Brain microvascular endothelial cell (primary cell): ENCODE data around the gene ADCY5.

Experiments used
- DNase-seq: peaks from one replicate; pipeline ENCODE4 v3.0.0-alpha.2; 2020
- H3K27ac ChIP-seq: fragments of 250-450 bp; sonication (Bioruptor Pico); 2 replicates; pipeline ENCODE4 v1.5.1; 2020; ENCODE audit warnings: mild to moderate bottlenecking, moderate library complexity
- H3K27me3 ChIP-seq: fragments of 250-450 bp; sonication (Bioruptor Pico); replicated peaks from 2 replicates; pipeline ENCODE4 v1.5.1; 2020; ENCODE audit warnings: mild to moderate bottlenecking
- H3K36me3 ChIP-seq: fragments of 250-450 bp; sonication (Bioruptor Pico); replicated peaks from 2 replicates; pipeline ENCODE4 v1.5.1; 2020; ENCODE audit warnings: mild to moderate bottlenecking
- H3K4me3 ChIP-seq: 2 replicates; pipeline ENCODE4 v1.5.1; 2011; ENCODE audit warnings: low read depth, mild to moderate bottlenecking, control low read depth, low read length, moderate library complexity
- in situ Hi-C: cut with HindIII; loops from 2 replicates; pipeline ENCODE4 v1.10.0; 2017; ENCODE audit warnings: low sequenced_read_pairs, low pct_ligation_motif_present
- TF ChIP-seq, protein P1 (sequence below): IDR thresholded peaks from 2 replicates; pipeline ENCODE4 v1.5.1; 2011; ENCODE audit warnings: low read depth, mild to moderate bottlenecking, moderate library complexity, low read length, control low read depth, inconsistent platforms; ENCODE audit errors: missing control alignments

The ADCY5 gene

DNA sequence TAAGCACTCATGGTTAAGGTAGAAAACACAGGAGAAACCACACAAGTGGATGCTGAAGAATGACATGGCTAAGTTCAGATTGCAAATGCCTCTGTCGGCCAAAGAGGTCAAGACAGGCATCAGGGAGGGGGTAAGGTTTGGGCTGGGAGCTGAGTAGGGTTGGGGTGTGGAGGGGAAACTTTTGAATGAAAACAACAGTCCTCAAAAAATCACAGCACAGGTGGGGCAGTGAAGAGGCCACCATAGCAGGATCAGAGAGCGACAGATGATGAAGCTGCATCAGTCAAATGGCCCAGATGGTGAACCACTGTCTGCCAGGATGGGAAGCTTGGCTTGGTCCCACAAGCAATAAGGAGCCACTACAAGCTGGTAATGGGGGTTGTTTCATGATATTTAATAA, 74.9 kb downstream of the ADCY5 start:
- no peak overlapping the region for H3K4me3 ChIP-seq
- peaks cover 37% of the 10 kb centered on the region for H3K27me3 ChIP-seq
- in situ Hi-C loops = no loop called here
- H3K27ac ChIP-seq = no peak overlapping the region
- TF ChIP-seq, protein P1, sequence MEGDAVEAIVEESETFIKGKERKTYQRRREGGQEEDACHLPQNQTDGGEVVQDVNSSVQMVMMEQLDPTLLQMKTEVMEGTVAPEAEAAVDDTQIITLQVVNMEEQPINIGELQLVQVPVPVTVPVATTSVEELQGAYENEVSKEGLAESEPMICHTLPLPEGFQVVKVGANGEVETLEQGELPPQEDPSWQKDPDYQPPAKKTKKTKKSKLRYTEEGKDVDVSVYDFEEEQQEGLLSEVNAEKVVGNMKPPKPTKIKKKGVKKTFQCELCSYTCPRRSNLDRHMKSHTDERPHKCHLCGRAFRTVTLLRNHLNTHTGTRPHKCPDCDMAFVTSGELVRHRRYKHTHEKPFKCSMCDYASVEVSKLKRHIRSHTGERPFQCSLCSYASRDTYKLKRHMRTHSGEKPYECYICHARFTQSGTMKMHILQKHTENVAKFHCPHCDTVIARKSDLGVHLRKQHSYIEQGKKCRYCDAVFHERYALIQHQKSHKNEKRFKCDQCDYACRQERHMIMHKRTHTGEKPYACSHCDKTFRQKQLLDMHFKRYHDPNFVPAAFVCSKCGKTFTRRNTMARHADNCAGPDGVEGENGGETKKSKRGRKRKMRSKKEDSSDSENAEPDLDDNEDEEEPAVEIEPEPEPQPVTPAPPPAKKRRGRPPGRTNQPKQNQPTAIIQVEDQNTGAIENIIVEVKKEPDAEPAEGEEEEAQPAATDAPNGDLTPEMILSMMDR = no peak
- H3K36me3 ChIP-seq = no peaks in the 10 kb centered on the region
- no peak for DNase-seq

GRCh38 chr3:123373474-123373987, 75.4 kb downstream of the ADCY5 start:
- in situ Hi-C loops = no loop called here

DNA sequence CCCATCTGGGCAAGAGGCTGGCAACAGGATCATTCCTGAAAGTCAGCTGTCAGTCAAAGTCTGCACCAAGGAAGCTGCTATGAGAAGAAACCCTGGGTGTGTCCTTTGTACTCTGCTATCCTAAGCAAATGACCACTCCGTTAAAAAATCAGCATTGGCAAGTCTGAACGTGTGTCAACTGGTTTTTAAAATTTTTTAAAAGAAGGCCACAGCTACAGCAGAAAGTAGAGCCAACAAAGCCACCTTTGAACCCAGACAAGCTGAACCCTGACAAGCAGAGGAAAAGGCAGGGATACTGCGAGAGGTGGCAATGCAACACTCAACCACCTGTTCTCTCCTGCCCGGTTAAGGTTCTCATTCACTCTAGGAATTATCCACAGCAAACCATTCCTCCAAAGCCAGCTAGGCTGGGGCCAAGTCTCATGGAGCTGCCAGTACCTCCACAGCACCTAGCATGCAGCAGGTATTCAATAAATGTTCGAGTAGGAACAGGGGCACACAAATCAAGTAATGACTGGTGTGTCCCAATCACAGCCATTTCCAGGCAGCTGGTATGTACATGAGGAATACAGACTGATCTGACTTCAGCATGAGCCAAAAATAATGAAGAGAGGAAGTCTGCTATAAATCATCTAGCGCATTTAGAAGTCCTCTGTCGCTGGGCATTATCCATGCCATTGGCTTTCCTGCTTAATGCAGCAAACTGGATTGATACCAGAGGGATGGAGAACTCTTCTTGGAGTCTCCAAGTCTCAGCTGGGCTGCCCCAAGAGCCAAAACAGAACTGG, 76.0 kb downstream of the ADCY5 start:
- DNase-seq = no peak
- in situ Hi-C loops = no loop called here
- peaks cover 37% of the 10 kb centered on the region for H3K27me3 ChIP-seq

More at GRCh38 chr3:123373474-123373987, 75.4 kb downstream of the ADCY5 start:
- peaks cover 37% of the 10 kb centered on the region for H3K27me3 ChIP-seq
- H3K27ac ChIP-seq = no peak overlapping the region
- no peak overlapping the region for H3K4me3 ChIP-seq
- TF ChIP-seq, protein P1 = no peak
- no peak for DNase-seq
- no peaks in the 10 kb centered on the region for H3K36me3 ChIP-seq

DNA sequence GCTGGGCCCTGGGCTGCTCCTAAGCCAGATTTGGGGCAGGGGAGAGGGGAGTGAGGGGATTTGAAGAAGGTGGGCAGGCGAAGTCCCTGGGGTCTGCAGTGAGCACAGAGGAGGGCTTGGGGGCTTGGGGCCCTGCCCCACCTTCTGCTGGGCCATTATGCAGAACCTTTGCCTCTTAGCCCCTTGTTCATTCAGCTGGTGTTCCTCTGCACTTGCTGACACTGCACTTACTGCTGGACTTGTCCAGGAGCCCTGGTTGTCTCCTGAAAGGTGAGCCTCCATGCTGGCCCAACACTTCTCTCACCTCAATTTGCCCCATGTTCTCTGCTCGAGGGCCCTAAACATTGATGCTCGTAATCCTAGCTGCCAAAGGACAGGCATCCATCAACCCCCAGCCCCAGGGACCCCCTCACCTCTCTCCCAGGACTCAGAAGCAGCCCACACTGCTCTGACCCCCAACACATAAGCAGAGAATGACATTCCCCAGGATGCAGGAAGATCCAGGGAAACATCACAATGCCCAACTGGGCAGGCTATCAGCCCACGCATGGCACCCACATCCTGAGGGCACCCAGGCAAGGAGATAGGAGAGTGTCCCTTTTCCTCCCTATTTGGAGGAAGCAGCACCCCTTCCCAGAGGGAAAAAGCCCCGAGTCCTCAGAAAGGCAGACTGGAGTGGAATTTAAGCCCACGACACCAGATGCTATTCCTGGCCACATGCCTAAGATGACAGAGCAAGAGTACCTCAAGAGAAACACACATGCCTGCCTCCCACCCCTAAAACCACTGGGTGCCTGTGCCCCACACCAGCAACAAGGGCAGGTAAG, 76.8 kb downstream of the ADCY5 start:
- in situ Hi-C loops = no loop called here
- TF ChIP-seq, protein P1 = no peak
- Histone ChIP-seq H3K4me3 (no peak overlapping the region), H3K27ac (no peak overlapping the region), H3K36me3 (no peaks in the 10 kb centered on the region), H3K27me3 (peaks cover 35% of the 10 kb centered on the region)
- no peak for DNase-seq

More for the DNA sequence above, 76.0 kb downstream of the ADCY5 start:
- no peaks in the 10 kb centered on the region for H3K36me3 ChIP-seq
- no peak overlapping the region for H3K27ac ChIP-seq
- H3K4me3 ChIP-seq = no peak overlapping the region
- TF ChIP-seq, protein P1 = no peak

GRCh38 chr3:123371426-123371825, 77.5 kb downstream of the ADCY5 start:
- no peaks in the 10 kb centered on the region for H3K36me3 ChIP-seq
- DNase-seq = no peak
- peaks cover 31% of the 10 kb centered on the region for H3K27me3 ChIP-seq
- in situ Hi-C loops = no loop called here
- TF ChIP-seq, protein P1 = no peak
- no peak overlapping the region for H3K4me3 ChIP-seq
- H3K27ac ChIP-seq = no peak overlapping the region
